ENCODE measurements around the gene PPP2R5C.

PPP2R5C gene

DNA sequence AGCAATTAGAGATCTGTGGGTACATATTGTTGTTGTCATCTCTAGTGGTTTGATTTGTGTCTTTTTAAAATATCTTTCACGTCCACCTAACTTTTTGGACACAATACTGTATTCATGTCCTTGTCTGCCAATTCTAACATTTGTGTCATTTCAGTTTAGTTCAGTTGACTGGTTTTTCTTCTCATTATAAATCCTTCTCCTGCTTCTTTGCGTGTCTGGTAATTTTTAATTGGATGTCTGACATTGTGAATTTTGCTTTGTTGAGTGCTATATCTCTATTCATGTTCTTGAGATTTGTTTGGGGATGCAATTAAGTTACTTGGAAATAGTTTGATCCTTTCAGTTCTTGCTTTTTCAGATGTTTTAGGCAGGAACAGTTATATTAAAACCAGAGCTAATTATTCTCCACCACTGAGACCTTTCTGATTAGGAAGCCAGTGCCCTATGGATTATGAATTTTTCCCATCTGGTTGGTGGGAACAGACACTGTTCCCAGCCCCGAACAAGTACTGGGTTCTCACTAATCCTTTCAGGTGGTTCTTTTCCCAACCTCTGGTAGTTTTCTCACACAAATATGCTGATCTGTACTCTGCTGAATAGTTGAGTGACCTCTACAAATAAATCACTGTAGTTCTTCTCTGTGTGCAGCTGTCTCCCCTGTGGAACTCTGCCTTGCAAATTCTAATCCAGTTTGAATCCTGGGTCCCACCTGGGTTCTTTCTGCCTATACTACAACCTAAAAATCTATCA, 111.7 kb downstream of the PPP2R5C start:
- DNase-seq: no peak

- DNase-seq: no peak
These were observed 112.5 kb downstream of the PPP2R5C start for GRCh38 chr14:101873991-101874390.

- DNase-seq: no peak
These were observed 113.7 kb downstream of the PPP2R5C start for GRCh38 chr14:101875041-101875726.

DNA sequence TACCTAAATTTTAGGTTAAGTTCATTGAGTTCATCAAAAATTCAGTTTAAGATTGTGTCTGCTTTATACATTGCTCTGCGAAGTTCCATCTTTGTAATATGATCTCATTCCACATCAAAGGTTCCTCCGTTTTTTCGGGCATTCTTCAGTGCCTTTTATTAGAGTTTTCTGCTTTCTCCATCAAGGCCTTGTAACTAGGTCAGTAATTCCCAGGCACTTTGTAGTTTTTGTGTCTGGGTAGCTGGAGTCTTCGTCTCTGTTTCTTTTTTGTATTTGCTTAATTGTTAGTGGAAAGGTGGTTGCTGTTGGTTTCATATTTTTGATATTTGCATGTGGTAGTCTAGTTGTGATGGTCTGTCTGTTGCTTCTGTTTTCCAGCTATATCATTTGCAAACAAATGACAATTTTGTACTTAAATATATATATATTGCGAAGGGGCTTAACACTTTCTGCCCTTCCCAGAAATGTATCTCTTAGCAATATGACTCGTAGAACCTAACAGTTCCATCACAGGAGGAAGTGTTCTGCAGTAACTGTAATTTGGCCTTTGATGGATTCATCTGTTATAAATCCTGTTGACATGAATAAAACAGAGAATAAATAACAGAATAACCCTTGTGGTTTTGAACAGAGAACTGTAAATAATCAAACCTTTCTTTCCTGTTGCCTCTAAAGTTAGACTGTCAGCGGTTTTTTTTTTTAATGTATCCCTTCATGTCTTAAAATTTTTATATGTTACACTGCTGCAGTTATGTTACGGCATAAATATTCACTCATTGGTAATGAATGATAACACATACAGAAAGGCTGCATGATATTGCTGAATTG, 114.4 kb downstream of the PPP2R5C start:
- no peak for DNase-seq

- no peak for DNase-seq
These were observed 115.0 kb downstream of the PPP2R5C start for GRCh38 chr14:101876555-101876938.

DNA sequence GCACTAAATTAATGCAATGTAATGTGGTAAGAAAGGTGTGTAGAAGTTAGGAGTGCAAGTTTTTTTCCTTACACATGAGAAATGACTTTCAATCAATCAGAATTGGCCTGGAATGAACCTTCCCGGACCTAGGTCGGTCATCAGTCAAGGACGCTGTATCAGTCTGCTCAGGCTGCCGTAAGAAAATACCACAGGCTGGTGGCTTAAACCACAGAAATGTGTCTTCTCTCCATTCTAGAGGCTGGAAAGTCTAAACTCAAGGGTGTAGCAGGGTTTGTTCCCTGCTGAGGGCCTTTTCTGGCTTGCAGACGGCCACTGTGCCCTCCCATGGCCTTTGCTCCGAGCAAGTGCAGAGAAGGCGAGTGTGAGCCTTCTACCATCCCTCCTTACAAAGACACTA, 116.3 kb downstream of the PPP2R5C start:
- no peak for DNase-seq

- no peak for DNase-seq
These were observed 116.8 kb downstream of the PPP2R5C start for GRCh38 chr14:101878211-101878821.

DNA sequence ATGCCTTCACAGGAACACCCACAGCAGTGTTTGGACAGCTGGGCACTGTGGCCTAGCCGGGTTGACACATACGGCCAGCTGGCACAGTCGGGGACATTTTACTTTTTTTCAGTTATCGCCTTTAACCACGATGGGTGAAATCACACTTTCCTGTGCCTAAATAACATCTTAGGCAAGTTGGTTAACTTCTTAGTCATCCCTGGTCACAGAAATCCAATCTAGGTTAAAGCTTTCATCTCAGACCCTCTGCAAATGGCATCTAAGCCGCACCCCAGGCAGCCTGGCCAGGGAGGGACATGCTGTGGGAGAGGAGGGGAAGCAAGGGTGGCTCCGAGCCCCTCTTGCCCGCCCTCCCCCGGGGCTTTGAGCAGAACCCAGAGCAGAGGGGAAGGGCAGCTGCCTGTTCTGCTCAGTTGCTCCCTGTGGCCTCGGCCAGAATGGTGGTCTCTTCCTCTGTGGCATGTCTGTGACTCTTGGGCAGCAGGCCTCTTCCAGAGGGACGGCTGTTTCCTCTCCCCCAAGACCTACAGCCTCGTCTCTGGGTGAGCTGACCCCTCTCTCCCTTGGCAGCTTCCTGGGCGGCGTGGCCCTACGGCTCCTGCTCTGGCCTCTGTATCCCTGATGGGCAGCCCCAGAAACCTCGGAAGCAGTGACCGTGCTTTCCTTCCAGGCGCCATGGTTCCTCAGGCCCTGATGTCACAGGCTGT, 117.5 kb downstream of the PPP2R5C start:
- no peak for DNase-seq

DNA sequence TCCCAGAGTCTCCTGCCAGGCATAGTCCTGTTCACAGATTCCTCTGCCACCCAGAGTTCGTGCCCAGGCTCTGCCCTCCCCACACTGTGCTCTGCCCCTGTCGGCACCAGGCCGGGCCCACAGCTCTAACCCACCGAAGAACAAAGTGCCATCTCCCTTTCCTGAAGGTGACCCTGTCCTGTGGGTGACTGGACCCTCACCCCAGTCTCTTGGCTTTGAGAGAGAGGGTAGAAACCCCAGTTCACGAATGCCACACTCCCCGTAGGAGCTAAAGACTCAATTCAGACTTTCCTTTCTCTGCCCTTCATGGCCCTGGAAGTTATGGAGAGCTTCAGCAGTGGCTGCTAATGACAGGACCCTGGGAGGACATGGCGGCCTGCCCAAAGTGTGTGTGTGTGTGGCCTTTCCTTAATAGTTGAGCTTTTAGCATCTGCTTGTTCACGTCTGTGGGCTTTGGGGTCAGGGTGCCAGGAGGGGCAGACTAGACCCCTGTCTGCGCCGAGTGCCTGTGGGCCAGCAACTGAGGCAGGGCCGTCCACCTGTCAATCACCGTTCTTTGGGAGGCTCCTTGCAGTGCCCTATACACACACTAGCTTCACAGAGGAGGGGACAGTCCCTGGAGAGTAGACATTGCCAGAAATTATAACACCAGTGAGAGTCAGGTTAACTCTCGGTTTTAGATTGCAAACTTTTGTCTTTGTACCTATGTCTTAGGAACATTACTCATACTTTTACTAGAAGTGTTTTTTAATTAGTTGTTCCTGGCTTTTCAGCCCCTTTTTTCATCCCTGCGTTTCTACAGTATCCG, 118.2 kb downstream of the PPP2R5C start:
- no peak for DNase-seq

DNA sequence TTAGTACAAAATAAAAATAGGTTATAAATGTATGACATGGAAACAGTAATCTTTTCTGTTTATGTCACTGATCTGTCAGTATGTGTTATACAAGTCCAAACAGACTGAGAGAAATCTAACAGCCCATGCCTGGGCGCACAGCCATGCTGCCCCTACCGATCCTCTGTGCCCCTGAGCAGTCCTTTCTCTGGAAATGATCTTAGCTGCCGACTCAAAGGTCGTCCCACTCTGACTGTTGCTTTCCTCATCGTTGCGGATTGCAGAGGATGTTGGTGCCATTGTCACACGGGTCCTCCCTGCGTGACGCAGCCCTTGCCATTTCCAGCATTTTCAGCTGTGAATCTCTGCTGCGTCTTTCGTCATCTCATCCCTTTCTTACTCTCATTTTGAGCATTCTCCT, 119.9 kb downstream of the PPP2R5C start:
- no peak for DNase-seq

DNA sequence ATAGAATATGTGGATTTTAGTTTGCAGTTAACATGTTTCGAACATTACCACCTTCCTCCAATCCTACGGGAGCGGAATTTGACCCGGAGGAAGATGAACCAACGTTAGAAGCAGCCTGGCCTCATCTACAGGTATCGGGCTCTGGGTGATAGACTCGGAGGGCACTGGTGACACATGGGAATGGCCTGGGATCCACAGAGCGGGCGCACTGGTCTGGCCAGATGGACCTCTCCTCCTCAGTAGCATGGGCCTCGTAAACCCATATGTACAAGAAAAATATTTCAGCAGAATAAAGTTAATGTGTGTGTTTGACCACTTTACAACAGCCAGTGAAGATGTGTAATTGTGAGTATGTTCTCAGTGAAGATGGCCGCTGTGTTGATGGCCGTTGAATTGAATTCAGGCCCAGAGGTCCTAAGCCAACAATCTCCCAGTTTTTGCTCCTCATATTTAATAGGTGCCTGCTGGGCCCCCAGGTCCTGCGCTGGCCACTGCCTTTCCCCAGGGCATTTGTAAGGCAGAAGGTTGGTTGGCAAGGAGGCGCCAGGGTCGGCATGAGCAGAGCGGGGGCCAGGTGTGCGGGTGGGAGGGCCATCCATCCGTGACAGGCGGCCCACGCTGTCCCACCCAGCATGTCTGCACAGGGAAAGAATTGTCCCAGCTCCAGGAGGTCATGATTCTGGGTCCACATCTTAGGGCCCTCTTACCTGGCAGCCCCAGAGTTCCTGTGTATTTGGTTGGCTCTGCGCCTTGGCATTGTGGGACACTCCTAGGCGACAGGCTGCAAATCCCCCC, 120.8 kb downstream of the PPP2R5C start:
- no peak for DNase-seq

- DNase-seq: no peak
These were observed 122.8 kb downstream of the PPP2R5C start for GRCh38 chr14:101884089-101884933.

GRCh38 chr14:101884934-101885576, 123.5 kb downstream of the PPP2R5C start:
- DNase-seq: no peak

GRCh38 chr14:101887219-101887618, 125.7 kb downstream of the PPP2R5C start:
- no peak for DNase-seq

GRCh38 chr14:101888182-101888581, 126.7 kb downstream of the PPP2R5C start:
- DNase-seq: no peak

- no peak for DNase-seq
These were observed 127.9 kb downstream of the PPP2R5C start for GRCh38 chr14:101889366-101889765.

GRCh38 chr14:101889898-101890297, 128.4 kb downstream of the PPP2R5C start:
- no peak for DNase-seq

DNA sequence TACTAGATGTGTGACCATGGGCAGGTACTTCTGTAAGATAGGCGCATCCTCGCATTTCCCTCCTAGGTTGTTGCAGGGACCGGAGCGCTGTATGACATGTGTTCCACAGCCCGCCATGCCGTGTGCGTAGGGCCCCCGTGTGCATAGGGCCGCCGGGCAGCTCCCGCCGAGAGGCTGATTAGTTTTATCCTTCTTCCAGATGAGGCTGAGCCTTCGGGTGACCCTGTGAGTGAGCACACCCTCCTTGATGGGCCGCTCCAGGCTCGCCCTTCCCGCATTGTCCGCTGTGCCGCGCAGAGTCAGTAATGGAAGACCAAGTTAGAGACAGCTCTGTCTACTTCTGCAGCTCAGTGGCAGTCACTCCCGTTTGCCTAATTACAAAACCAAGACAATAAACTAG, 130.0 kb downstream of the PPP2R5C start:
- DNase-seq: no peak

DNA sequence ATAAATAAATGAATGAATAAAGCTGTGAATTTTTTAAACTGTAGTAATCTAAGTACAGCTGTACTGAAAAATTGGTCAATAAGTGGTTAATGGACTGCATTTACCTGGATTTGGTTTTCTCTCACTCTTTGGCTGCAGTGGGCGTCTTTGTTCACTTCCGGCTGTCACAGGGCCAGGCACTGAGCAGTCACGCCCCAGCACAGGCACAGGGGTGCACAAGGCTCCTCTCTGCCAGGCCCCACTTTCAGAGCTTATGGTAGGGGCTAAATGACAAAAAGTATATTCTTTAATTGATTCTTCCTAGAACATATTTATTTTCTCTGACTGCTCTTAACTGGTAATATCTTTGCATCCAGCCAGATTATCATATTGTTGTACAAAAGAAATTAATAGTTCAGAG, 132.2 kb downstream of the PPP2R5C start:
- no peak for DNase-seq

All from NCI-H446 treated with DMSO at 0.1 percent for 48 hours (cell line).